Fibroblast of lung (primary cell): ENCODE data around the gene SACM1L.

Experiments
- CTCF ChIP-seq, 2 donors: IDR thresholded peaks in 1 of 2; conservative IDR thresholded peaks in 1 of 2; 1 replicate in 1 of 2; 2 replicates in 1 of 2; pipeline ENCODE4 v1.5.1; 2011 to 2012; ENCODE audit warnings: low read length in 2 of 2, control low read depth in 1 of 2, inconsistent platforms in 1 of 2, low read depth in 1 of 2, mild to moderate bottlenecking in 1 of 2
- EZH2 ChIP-seq: IDR thresholded peaks from 2 replicates; pipeline ENCODE4 v1.5.1; 2012; ENCODE audit warnings: low read length, control low read depth, mild to moderate bottlenecking; ENCODE audit errors: missing control alignments

- TF ChIP-seq CTCF (conservative IDR thresholded peaks at IDR 0.05 in 1 of 2, IDR thresholded peaks at IDR 0.05 in 1 of 2; ENCODE audit: low read depth in 1 of 2, low read length in 2 of 2) (no peak), EZH2 (no peak)
Measured at GRCh38 chr3:45642731-45643152, 46.5 kb upstream of the SACM1L start.
